H9 (cell line): ENCODE data around the gene SPACA5B. TPM values are rescaled to one million over a fixed set of nuclear protein-coding genes. Genes with fewer than 3 reads are reported as not detected.
"Not testable (repeated sequence)": the region's sequence is repeated elsewhere in the genome, so short reads cannot be mapped to it uniquely, and the experiment has no call there.

Experiments used
- DNase-seq: peaks from one replicate; pipeline ENCODE4 v3.0.0-alpha.2; 2017
- H2AFZ ChIP-seq: one replicate; pipeline ENCODE4 v1.6.1; 2013; ENCODE audit warnings: mild to moderate bottlenecking, low read length, control low read depth, moderate library complexity
- H2AK5ac ChIP-seq: 2 replicates; pipeline ENCODE4 v1.6.1; 2013; ENCODE audit warnings: low read length, control low read depth, mixed read lengths; ENCODE audit not compliant: insufficient read length
- H2BK120ac ChIP-seq: one replicate; pipeline ENCODE4 v1.6.1; 2013; ENCODE audit warnings: low read depth, mild to moderate bottlenecking, low read length, control low read depth, inconsistent platforms; ENCODE audit not compliant: poor library complexity, severe bottlenecking
- H2BK12ac ChIP-seq: 2 replicates; pipeline ENCODE4 v1.6.1; 2013; ENCODE audit warnings: low read length, control low read depth, mixed read lengths, low read depth; ENCODE audit not compliant: insufficient read length
- H2BK15ac ChIP-seq: 2 replicates; pipeline ENCODE4 v1.6.1; 2013; ENCODE audit warnings: low read depth, low read length, control low read depth
- H2BK20ac ChIP-seq: one replicate; pipeline ENCODE4 v1.6.1; 2013; ENCODE audit warnings: low read depth, mild to moderate bottlenecking, low read length, control low read depth, inconsistent platforms; ENCODE audit not compliant: poor library complexity, severe bottlenecking
- H2BK5ac ChIP-seq: 2 replicates; pipeline ENCODE4 v1.6.1; 2013; ENCODE audit warnings: low read length, control low read depth, mixed read lengths; ENCODE audit not compliant: insufficient read length
- H3K14ac ChIP-seq: 2 replicates; pipeline ENCODE4 v1.6.1; 2013; ENCODE audit warnings: low read length, control low read depth; ENCODE audit not compliant: insufficient read depth
- H3K18ac ChIP-seq: 2 replicates; pipeline ENCODE4 v1.6.1; 2013; ENCODE audit warnings: low read depth, mild to moderate bottlenecking, mixed read lengths, low read length, control low read depth; ENCODE audit not compliant: insufficient read length
- H3K23ac ChIP-seq: 2 replicates; pipeline ENCODE4 v1.6.1; 2013; ENCODE audit warnings: low read length, control low read depth, mixed read lengths, low read depth; ENCODE audit not compliant: insufficient read length
- H3K23me2 ChIP-seq: 2 replicates; pipeline ENCODE4 v1.6.1; 2013; ENCODE audit warnings: low read depth, mild to moderate bottlenecking, mixed read lengths, low read length, control low read depth; ENCODE audit not compliant: insufficient read length, poor library complexity, severe bottlenecking
- H3K27ac ChIP-seq: 2 replicates; pipeline ENCODE4 v1.5.1; 2013; ENCODE audit warnings: low read length, control low read depth, mixed read lengths, low read depth; ENCODE audit not compliant: insufficient read length
- H3K27me3 ChIP-seq: 2 replicates; pipeline ENCODE4 v1.6.1; 2013; ENCODE audit warnings: low read length, control low read depth, inconsistent platforms; ENCODE audit not compliant: insufficient read depth
- H3K4ac ChIP-seq: 2 replicates; pipeline ENCODE4 v1.6.1; 2013; ENCODE audit warnings: low read depth, mild to moderate bottlenecking, control low read depth, inconsistent platforms, low read length, moderate library complexity
- H3K4me1 ChIP-seq: 2 replicates; pipeline ENCODE4 v1.6.1; 2013; ENCODE audit warnings: low read length, control low read depth, inconsistent platforms; ENCODE audit not compliant: insufficient read depth
- H3K4me2 ChIP-seq: 2 replicates; pipeline ENCODE4 v1.6.1; 2013; ENCODE audit warnings: low read length, control low read depth, mixed read lengths; ENCODE audit not compliant: insufficient read length, insufficient read depth
- H3K56ac ChIP-seq: 2 replicates; pipeline ENCODE4 v1.6.1; 2013; ENCODE audit warnings: low read depth, mild to moderate bottlenecking, mixed read lengths, low read length, control low read depth; ENCODE audit not compliant: insufficient read length
- H3K79me1 ChIP-seq: 2 replicates; pipeline ENCODE4 v1.6.1; 2013; ENCODE audit warnings: low read depth, mild to moderate bottlenecking, moderate library complexity, low read length, control low read depth, inconsistent platforms; ENCODE audit not compliant: insufficient read depth, poor library complexity, severe bottlenecking
- H3K79me2 ChIP-seq: 2 replicates; pipeline ENCODE4 v1.6.1; 2013; ENCODE audit warnings: low read length, control low read depth, inconsistent platforms; ENCODE audit not compliant: insufficient read depth
- H3K9ac ChIP-seq: 2 replicates; pipeline ENCODE4 v1.6.1; 2013; ENCODE audit warnings: low read length, control low read depth, mixed read lengths; ENCODE audit not compliant: insufficient read length; ENCODE audit errors: extremely low read depth
- H3K9me3 ChIP-seq: one replicate; pipeline ENCODE4 v1.6.1; 2013; ENCODE audit warnings: low read depth, low read length, inconsistent platforms; ENCODE audit not compliant: control insufficient read depth
- H3T11ph ChIP-seq: one replicate; pipeline ENCODE4 v1.6.1; 2013; ENCODE audit warnings: mild to moderate bottlenecking, low read length, control low read depth, inconsistent platforms
- H4K20me1 ChIP-seq: one replicate; pipeline ENCODE4 v1.6.1; 2013; ENCODE audit not compliant: control insufficient read depth, insufficient read length, insufficient read depth
- H4K5ac ChIP-seq: 2 replicates; pipeline ENCODE4 v1.6.1; 2013; ENCODE audit warnings: low read depth, mild to moderate bottlenecking, mixed read lengths, low read length, control low read depth; ENCODE audit not compliant: insufficient read length
- H4K8ac ChIP-seq: replicated peaks from 2 replicates; pipeline ENCODE4 v1.6.1; 2013; ENCODE audit warnings: low read length, control low read depth, mixed read lengths, low read depth; ENCODE audit not compliant: insufficient read length
- H4K91ac ChIP-seq: 2 replicates; pipeline ENCODE4 v1.6.1; 2013; ENCODE audit warnings: low read depth, mild to moderate bottlenecking, moderate library complexity, mixed read lengths, low read length, control low read depth; ENCODE audit not compliant: insufficient read length
- H3K27ac Mint-ChIP-seq, 3 experiments: 2 replicates in 2 of 3; 3 replicates in 1 of 3; pipeline ENCODE4 v1.8.0; 2020 to 2021; ENCODE audit warnings: mixed read lengths in 3 of 3, mild to moderate bottlenecking in 1 of 3, moderate library complexity in 1 of 3
- H3K27me3 Mint-ChIP-seq: 2 replicates; pipeline ENCODE4 v1.8.0; 2021; ENCODE audit warnings: low read depth, mild to moderate bottlenecking, moderate library complexity, mixed read lengths
- H3K36me3 Mint-ChIP-seq, 3 experiments: 2 replicates in 2 of 3; 3 replicates in 1 of 3; pipeline ENCODE4 v1.8.0; 2020 to 2021; ENCODE audit warnings: low read depth in 3 of 3, mixed read lengths in 3 of 3; ENCODE audit not compliant: insufficient read depth in 1 of 3
- H3K4me1 Mint-ChIP-seq, 2 experiments: 2 replicates each; pipeline ENCODE4 v1.8.0; 2020; ENCODE audit warnings: mixed read lengths in 2 of 2
- H3K4me3 Mint-ChIP-seq, 2 experiments: 2 replicates in 1 of 2; 3 replicates in 1 of 2; pipeline ENCODE4 v1.8.0; 2020 to 2021; ENCODE audit warnings: mild to moderate bottlenecking in 2 of 2, mixed read lengths in 2 of 2, moderate library complexity in 1 of 2
- H3K9me3 Mint-ChIP-seq, 2 experiments: 2 replicates in 1 of 2; 3 replicates in 1 of 2; pipeline ENCODE4 v1.8.0; 2020; ENCODE audit warnings: mild to moderate bottlenecking in 2 of 2, mixed read lengths in 2 of 2, moderate library complexity in 1 of 2
- WGBS: extraction: QIAGEN DNeasy Blood & Tissue Kit; methylation state at CpG from one replicate; pipeline ENCODE4 v1.1.7; 2013; ENCODE audit warnings: missing lambda C conversion rate, low lambda C conversion rate, mixed read lengths; ENCODE audit not compliant: insufficient read length; ENCODE audit errors: extremely low coverage; 5-methylcytosine and 5-hydroxymethylcytosine counted together
- total RNA-seq: library from RNA; stranded (reverse); gene quantifications from 2 replicates; pipeline ENCODE4 v1.2.1, GENCODE V29; 2021
- TF ChIP-seq, protein P1 (sequence below): fragments of 200-600 bp; sonication (generic); conservative IDR thresholded peaks from 3 replicates; pipeline ENCODE4 v1.8.0; 2021; ENCODE audit warnings: antibody characterized with exemption, mild to moderate bottlenecking

SPACA5B gene
- total RNA-seq, 1 experiment from 2014 or later, result not detected

GRCh38 chrX:48180811-48181210 lies 50.4 kb downstream of the SPACA5B start:
- H3K56ac ChIP-seq, result no peak overlapping the region
- no CpG with 5 or more reads among the region's 4 CpGs for WGBS
- H2AFZ ChIP-seq, result no peak overlapping the region
- no peaks in the 10 kb centered on the region for H3K4me1 ChIP-seq
- no peak overlapping the region for H3K27ac ChIP-seq
- H4K5ac ChIP-seq, result no peak overlapping the region
- no peak overlapping the region for H3K18ac ChIP-seq
- H3K36me3 Mint-ChIP-seq, result peaks cover 0 to 5% (median 0%) of the 10 kb centered on the region in 3 experiments; a peak in 3 of 7 replicates
- H2BK5ac ChIP-seq, result no peak overlapping the region
- peaks cover 0 to 4% of the 10 kb centered on the region in 2 experiments; a peak in 1 of 4 replicates for H3K4me1 Mint-ChIP-seq
- peaks cover 8% of the 10 kb centered on the region for H3K9me3 ChIP-seq
- H3K23me2 ChIP-seq, result no peaks in the 10 kb centered on the region
- no peaks in the 10 kb centered on the region for H3K79me2 ChIP-seq
- H3K14ac ChIP-seq, result no peak overlapping the region
- no peak overlapping the region for H2BK120ac ChIP-seq
- no peak overlapping the region for H2AK5ac ChIP-seq
- TF ChIP-seq, protein P1, sequence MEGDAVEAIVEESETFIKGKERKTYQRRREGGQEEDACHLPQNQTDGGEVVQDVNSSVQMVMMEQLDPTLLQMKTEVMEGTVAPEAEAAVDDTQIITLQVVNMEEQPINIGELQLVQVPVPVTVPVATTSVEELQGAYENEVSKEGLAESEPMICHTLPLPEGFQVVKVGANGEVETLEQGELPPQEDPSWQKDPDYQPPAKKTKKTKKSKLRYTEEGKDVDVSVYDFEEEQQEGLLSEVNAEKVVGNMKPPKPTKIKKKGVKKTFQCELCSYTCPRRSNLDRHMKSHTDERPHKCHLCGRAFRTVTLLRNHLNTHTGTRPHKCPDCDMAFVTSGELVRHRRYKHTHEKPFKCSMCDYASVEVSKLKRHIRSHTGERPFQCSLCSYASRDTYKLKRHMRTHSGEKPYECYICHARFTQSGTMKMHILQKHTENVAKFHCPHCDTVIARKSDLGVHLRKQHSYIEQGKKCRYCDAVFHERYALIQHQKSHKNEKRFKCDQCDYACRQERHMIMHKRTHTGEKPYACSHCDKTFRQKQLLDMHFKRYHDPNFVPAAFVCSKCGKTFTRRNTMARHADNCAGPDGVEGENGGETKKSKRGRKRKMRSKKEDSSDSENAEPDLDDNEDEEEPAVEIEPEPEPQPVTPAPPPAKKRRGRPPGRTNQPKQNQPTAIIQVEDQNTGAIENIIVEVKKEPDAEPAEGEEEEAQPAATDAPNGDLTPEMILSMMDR, result no peak
- no peaks in the 10 kb centered on the region for H4K20me1 ChIP-seq
- no peak overlapping the region for H3K9ac ChIP-seq
- H4K91ac ChIP-seq, result no peak overlapping the region
- H2BK20ac ChIP-seq, result no peak overlapping the region
- peaks cover 75 to 78% of the 10 kb centered on the region in 2 experiments for H3K9me3 Mint-ChIP-seq
- H3K4me2 ChIP-seq, result no peak overlapping the region
- no peak overlapping the region for H3K27ac Mint-ChIP-seq
- peaks cover 15% of the 10 kb centered on the region for H3K27me3 Mint-ChIP-seq
- H4K8ac ChIP-seq, result no peak overlapping the region
- no peak for DNase-seq
- H3K4me3 Mint-ChIP-seq, result no peak overlapping the region
- no peaks in the 10 kb centered on the region for H3K79me1 ChIP-seq
- H3K27me3 ChIP-seq, result no peaks in the 10 kb centered on the region
- no peak overlapping the region for H2BK15ac ChIP-seq
- H2BK12ac ChIP-seq, result no peak overlapping the region
- no peak overlapping the region for H3K23ac ChIP-seq
- H3T11ph ChIP-seq, result no peak overlapping the region
- no peak overlapping the region for H3K4ac ChIP-seq

DNA sequence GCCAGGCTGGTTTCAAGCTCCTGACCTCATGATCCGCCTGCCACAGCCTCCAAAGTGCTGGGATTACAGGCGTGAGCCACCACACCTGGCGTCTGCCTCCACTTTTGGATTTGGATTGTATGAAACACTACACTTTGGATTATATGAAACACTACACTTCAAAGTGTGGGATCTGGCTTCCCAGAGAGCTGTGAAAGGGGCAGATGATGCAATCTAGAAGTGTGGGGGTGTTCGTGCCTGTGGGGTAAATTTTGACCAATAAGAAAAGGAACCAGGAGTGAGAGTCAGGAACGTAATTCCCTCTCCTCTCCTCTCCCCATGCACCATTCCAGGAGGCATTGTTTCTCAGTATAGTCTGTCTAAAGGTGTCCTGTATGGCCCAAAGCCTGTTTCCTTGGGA lies 51.5 kb downstream of the SPACA5B start:
- not testable (repeated sequence) for H4K20me1 ChIP-seq, H3K27me3 ChIP-seq, H3K79me2 ChIP-seq, H2AK5ac ChIP-seq, H2BK20ac ChIP-seq, H3K36me3 Mint-ChIP-seq, H3K79me1 ChIP-seq, H3K56ac ChIP-seq, H3K9ac ChIP-seq, H3K4me2 ChIP-seq, H3K14ac ChIP-seq, H2BK5ac ChIP-seq, H2BK12ac ChIP-seq, H3K4ac ChIP-seq, H3K4me1 Mint-ChIP-seq, H3K4me3 Mint-ChIP-seq, H2BK120ac ChIP-seq, H3K9me3 ChIP-seq, H2BK15ac ChIP-seq, H3K4me1 ChIP-seq, H4K8ac ChIP-seq, H3K18ac ChIP-seq, H4K5ac ChIP-seq, H3T11ph ChIP-seq, H3K23ac ChIP-seq, DNase-seq, H3K23me2 ChIP-seq, H2AFZ ChIP-seq, H3K27ac Mint-ChIP-seq, H4K91ac ChIP-seq, H3K27ac ChIP-seq
- Mint-ChIP-seq H3K9me3 (peaks cover 77 to 80% of the 10 kb centered on the region in 2 experiments), H3K27me3 (peaks cover 20% of the 10 kb centered on the region)
- no CpG with 5 or more reads among the region's 5 CpGs for WGBS
